Nephron progenitor cell (in vitro differentiated cells): ENCODE measurements around the gene GCN1.

ENCODE experiments used
- DNase-seq: peaks from one replicate; pipeline ENCODE4 v3.0.0; 2021
- H3K27ac Mint-ChIP-seq: 2 replicates; pipeline ENCODE4 v1.8.0; 2021; ENCODE audit warnings: mild to moderate bottlenecking, moderate library complexity, mixed read lengths
- H3K27me3 Mint-ChIP-seq: 2 replicates; pipeline ENCODE4 v1.8.0; 2021; ENCODE audit warnings: mild to moderate bottlenecking, low read depth, mixed read lengths; ENCODE audit not compliant: poor library complexity
- H3K36me3 Mint-ChIP-seq: 2 replicates; pipeline ENCODE4 v1.8.0; 2021; ENCODE audit warnings: low read depth, mixed read lengths
- H3K4me1 Mint-ChIP-seq: 2 replicates; pipeline ENCODE4 v1.8.0; 2021; ENCODE audit warnings: mixed read lengths
- H3K4me3 Mint-ChIP-seq: 2 replicates; pipeline ENCODE4 v1.8.0; 2021; ENCODE audit warnings: mild to moderate bottlenecking, moderate library complexity, mixed read lengths
- H3K9me3 Mint-ChIP-seq: 2 replicates; pipeline ENCODE4 v1.8.0; 2021; ENCODE audit warnings: mild to moderate bottlenecking, moderate library complexity, mixed read lengths
- CTCF ChIP-seq: fragments of 200-600 bp; sonication (generic); IDR thresholded peaks from 2 replicates; pipeline ENCODE4 v1.5.0; 2021; ENCODE audit warnings: antibody characterized with exemption

GCN1 gene

GRCh38 chr12:120132863-120133385 lies 61.6 kb downstream of the GCN1 start:
- no peak for TF ChIP-seq CTCF
- no peaks in the 10 kb centered on the region for H3K4me1 Mint-ChIP-seq
- H3K9me3 Mint-ChIP-seq = no peaks in the 10 kb centered on the region
- no peak overlapping the region for H3K27ac Mint-ChIP-seq
- DNase-seq = no peak
- peaks cover 71% of the 10 kb centered on the region for H3K36me3 Mint-ChIP-seq
- H3K4me3 Mint-ChIP-seq = no peak overlapping the region
- H3K27me3 Mint-ChIP-seq = no peaks in the 10 kb centered on the region

- H3K36me3 Mint-ChIP-seq = peaks cover 72% of the 10 kb centered on the region
- DNase-seq = no peak
- no peak for TF ChIP-seq CTCF
- H3K4me3 Mint-ChIP-seq = no peak overlapping the region
- H3K9me3 Mint-ChIP-seq = no peaks in the 10 kb centered on the region
- no peaks in the 10 kb centered on the region for H3K27me3 Mint-ChIP-seq
- no peaks in the 10 kb centered on the region for H3K4me1 Mint-ChIP-seq
- H3K27ac Mint-ChIP-seq = peak overlapping the region; percentile 18
Observed at GRCh38 chr12:120132054-120132836, 62.3 kb downstream of the GCN1 start.

- H3K36me3 Mint-ChIP-seq = peaks cover 72% of the 10 kb centered on the region
Observed at GRCh38 chr12:120131116-120131515, 63.4 kb downstream of the GCN1 start.

GRCh38 chr12:120130011-120130410 lies 64.5 kb downstream of the GCN1 start:
- Mint-ChIP-seq H3K4me3 (no peak overlapping the region), H3K27ac (no peak overlapping the region), H3K27me3 (no peaks in the 10 kb centered on the region), H3K4me1 (no peaks in the 10 kb centered on the region), H3K36me3 (peaks cover 68% of the 10 kb centered on the region), H3K9me3 (no peaks in the 10 kb centered on the region)
- no peak for TF ChIP-seq CTCF
- DNase-seq = no peak

More at GRCh38 chr12:120131116-120131515, 63.4 kb downstream of the GCN1 start:
- no peak for TF ChIP-seq CTCF
- DNase-seq = no peak
- H3K4me3 Mint-ChIP-seq = no peak overlapping the region
- no peaks in the 10 kb centered on the region for H3K4me1 Mint-ChIP-seq
- H3K27me3 Mint-ChIP-seq = no peaks in the 10 kb centered on the region
- no peak overlapping the region for H3K27ac Mint-ChIP-seq
- no peaks in the 10 kb centered on the region for H3K9me3 Mint-ChIP-seq

GRCh38 chr12:120126635-120127005 lies 67.9 kb downstream of the GCN1 start:
- no peaks in the 10 kb centered on the region for H3K27me3 Mint-ChIP-seq
- TF ChIP-seq CTCF = no peak
- H3K27ac Mint-ChIP-seq = peak overlapping the region; percentile 95
- no peaks in the 10 kb centered on the region for H3K9me3 Mint-ChIP-seq
- no peaks in the 10 kb centered on the region for H3K4me1 Mint-ChIP-seq
- no peak for DNase-seq
- H3K4me3 Mint-ChIP-seq = no peak overlapping the region
- peaks cover 39% of the 10 kb centered on the region for H3K36me3 Mint-ChIP-seq
